Mesothelial cell of epicardium (in vitro differentiated cells): ENCODE data around the gene PPFIA4. TPM values are rescaled to one million over a fixed set of nuclear protein-coding genes. Genes with fewer than 3 reads are reported as not detected.

Experiments
- DNase-seq, 2 experiments: peaks; one replicate each; pipeline ENCODE4 v3.0.0; 2021; ENCODE audit warnings: low spot score in 2 of 2; ENCODE audit not compliant: unreplicated experiment in 2 of 2
- H3K27ac Mint-ChIP-seq: 2 replicates; pipeline ENCODE4 v1.8.0; 2021; ENCODE audit warnings: mixed read lengths
- H3K27me3 Mint-ChIP-seq: 2 replicates; pipeline ENCODE4 v1.8.0; 2021; ENCODE audit warnings: low read depth, mixed read lengths
- H3K36me3 Mint-ChIP-seq: 2 replicates; pipeline ENCODE4 v1.8.0; 2021; ENCODE audit warnings: mixed read lengths
- H3K4me1 Mint-ChIP-seq: 2 replicates; pipeline ENCODE4 v1.8.0; 2021; ENCODE audit warnings: mixed read lengths
- H3K4me3 Mint-ChIP-seq: 2 replicates; pipeline ENCODE4 v1.8.0; 2021; ENCODE audit warnings: mild to moderate bottlenecking, moderate library complexity, mixed read lengths
- H3K9me3 Mint-ChIP-seq: 2 replicates; pipeline ENCODE4 v1.8.0; 2021; ENCODE audit warnings: mixed read lengths
- CTCF ChIP-seq: fragments of 200-600 bp; sonication (generic); IDR thresholded peaks from one replicate; pipeline ENCODE4 v1.5.0; 2021; ENCODE audit warnings: antibody characterized with exemption; ENCODE audit not compliant: unreplicated experiment
- total RNA-seq: library from RNA; stranded (reverse); gene quantifications from 3 replicates; pipeline ENCODE4 v1.2.1, GENCODE V29; 2021

The PPFIA4 gene
- total RNA-seq, 1 donor from 2014 or later: 35.3 TPM

- Mint-ChIP-seq H3K27me3 (peaks cover 5% of the 10 kb centered on the region), H3K4me1 (peaks cover 10% of the 10 kb centered on the region), H3K4me3 (no peak overlapping the region), H3K9me3 (peaks cover 31% of the 10 kb centered on the region), H3K27ac (no peak overlapping the region), H3K36me3 (peaks cover 5% of the 10 kb centered on the region)
- no peak for DNase-seq
- TF ChIP-seq CTCF: no peak
Measured at GRCh38 chr1:203093754-203094410, 67.6 kb downstream of the PPFIA4 start.

- no peak for DNase-seq
- no peak overlapping the region for H3K27ac Mint-ChIP-seq
- H3K9me3 Mint-ChIP-seq: peaks cover 31% of the 10 kb centered on the region
- peaks cover 5% of the 10 kb centered on the region for H3K4me1 Mint-ChIP-seq
- peaks cover 5% of the 10 kb centered on the region for H3K27me3 Mint-ChIP-seq
- no peak for TF ChIP-seq CTCF
- peaks cover 5% of the 10 kb centered on the region for H3K36me3 Mint-ChIP-seq
- no peak overlapping the region for H3K4me3 Mint-ChIP-seq
Measured at GRCh38 chr1:203095061-203095690, 68.9 kb downstream of the PPFIA4 start.

GRCh38 chr1:203096566-203096965 lies 70.3 kb downstream of the PPFIA4 start:
- Mint-ChIP-seq H3K9me3 (peaks cover 31% of the 10 kb centered on the region), H3K27ac (no peak overlapping the region), H3K27me3 (peaks cover 5% of the 10 kb centered on the region), H3K4me3 (no peak overlapping the region), H3K36me3 (peaks cover 5% of the 10 kb centered on the region), H3K4me1 (no peaks in the 10 kb centered on the region)
- TF ChIP-seq CTCF: no peak
- DNase-seq: no peak

- no peak for DNase-seq
- no peak overlapping the region for H3K4me3 Mint-ChIP-seq
- TF ChIP-seq CTCF: no peak
- peaks cover 5% of the 10 kb centered on the region for H3K27me3 Mint-ChIP-seq
- H3K4me1 Mint-ChIP-seq: no peaks in the 10 kb centered on the region
- H3K9me3 Mint-ChIP-seq: peaks cover 31% of the 10 kb centered on the region
- peaks cover 5% of the 10 kb centered on the region for H3K36me3 Mint-ChIP-seq
- H3K27ac Mint-ChIP-seq: no peak overlapping the region
Measured at GRCh38 chr1:203097001-203097400, 70.7 kb downstream of the PPFIA4 start.

GRCh38 chr1:203098445-203098844 lies 72.2 kb downstream of the PPFIA4 start:
- H3K9me3 Mint-ChIP-seq: peaks cover 28% of the 10 kb centered on the region

More at GRCh38 chr1:203098445-203098844, 72.2 kb downstream of the PPFIA4 start:
- H3K27me3 Mint-ChIP-seq: peaks cover 3% of the 10 kb centered on the region
- peaks cover 5% of the 10 kb centered on the region for H3K36me3 Mint-ChIP-seq
- TF ChIP-seq CTCF: no peak
- H3K27ac Mint-ChIP-seq: no peak overlapping the region
- no peak for DNase-seq
- H3K4me3 Mint-ChIP-seq: no peak overlapping the region
- no peaks in the 10 kb centered on the region for H3K4me1 Mint-ChIP-seq
